Peyer's patch (tissue), 4 donors: ENCODE results near the gene ESPL1.

Experiments
- POLR2A ChIP-seq, 2 donors: fragments of 450-650 bp; IDR thresholded peaks; one replicate each; pipeline ENCODE4 v1.5.1; 2017; ENCODE audit warnings: antibody characterized with exemption in 2 of 2, mild to moderate bottlenecking in 2 of 2, moderate library complexity in 2 of 2
- TF ChIP-seq, protein P1 (sequence below), 6 experiments: fragments of 450-650 bp in 4 of 6; fragments of 200-600 bp in 2 of 6; sonication (generic) in 1 of 6; IDR thresholded peaks; one replicate each; pipeline ENCODE4 v1.5.1; 2017 to 2019; ENCODE audit warnings: antibody characterized with exemption in 6 of 6, mild to moderate bottlenecking in 3 of 6, moderate library complexity in 1 of 6

DNA sequence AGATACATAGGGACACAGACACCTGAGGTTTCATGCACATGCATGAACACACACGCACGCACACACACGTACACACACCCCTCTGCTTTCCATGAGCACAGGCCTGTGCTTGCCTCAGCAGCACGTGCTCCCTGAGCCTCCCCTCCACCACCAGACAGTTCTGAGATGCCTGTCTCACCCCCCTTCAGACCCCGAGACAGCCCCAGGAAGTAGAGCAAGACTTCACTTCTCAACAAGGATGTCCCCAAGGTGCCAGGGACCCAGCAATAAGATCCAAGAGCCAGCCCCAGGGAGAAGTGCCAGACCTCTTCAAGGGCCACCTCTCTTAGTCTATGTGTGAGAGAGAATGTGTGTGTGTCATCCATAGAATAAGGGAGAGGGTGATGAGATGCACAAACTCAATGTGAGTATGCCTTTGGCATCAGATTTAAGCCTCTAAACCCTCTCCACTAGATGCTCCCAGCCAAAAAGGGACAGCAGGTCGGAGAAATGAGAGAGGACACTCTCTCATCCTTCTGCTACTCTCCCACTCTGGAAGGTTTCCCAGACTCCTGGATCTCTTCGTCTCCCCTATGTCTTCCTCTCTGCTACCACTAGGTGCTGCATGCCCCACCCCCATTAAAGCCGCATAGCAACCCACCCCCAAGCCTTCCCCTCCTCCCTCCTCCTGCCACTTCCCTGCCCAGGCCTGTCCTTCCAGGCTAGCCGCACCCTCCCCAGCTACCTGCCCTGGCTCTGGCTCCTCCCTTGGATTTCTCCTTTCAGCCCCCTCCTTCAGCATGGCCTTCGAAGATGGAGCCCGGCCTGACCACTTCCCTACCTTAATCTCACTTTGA, 43.8 kb upstream of the ESPL1 start:
- TF ChIP-seq, protein P1, sequence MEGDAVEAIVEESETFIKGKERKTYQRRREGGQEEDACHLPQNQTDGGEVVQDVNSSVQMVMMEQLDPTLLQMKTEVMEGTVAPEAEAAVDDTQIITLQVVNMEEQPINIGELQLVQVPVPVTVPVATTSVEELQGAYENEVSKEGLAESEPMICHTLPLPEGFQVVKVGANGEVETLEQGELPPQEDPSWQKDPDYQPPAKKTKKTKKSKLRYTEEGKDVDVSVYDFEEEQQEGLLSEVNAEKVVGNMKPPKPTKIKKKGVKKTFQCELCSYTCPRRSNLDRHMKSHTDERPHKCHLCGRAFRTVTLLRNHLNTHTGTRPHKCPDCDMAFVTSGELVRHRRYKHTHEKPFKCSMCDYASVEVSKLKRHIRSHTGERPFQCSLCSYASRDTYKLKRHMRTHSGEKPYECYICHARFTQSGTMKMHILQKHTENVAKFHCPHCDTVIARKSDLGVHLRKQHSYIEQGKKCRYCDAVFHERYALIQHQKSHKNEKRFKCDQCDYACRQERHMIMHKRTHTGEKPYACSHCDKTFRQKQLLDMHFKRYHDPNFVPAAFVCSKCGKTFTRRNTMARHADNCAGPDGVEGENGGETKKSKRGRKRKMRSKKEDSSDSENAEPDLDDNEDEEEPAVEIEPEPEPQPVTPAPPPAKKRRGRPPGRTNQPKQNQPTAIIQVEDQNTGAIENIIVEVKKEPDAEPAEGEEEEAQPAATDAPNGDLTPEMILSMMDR (IDR thresholded peaks at IDR 0.05), result no peak
- TF ChIP-seq POLR2A (IDR thresholded peaks at IDR 0.05), result no peak
